ENCODE measurements around the gene CAMTA1.

DNA sequence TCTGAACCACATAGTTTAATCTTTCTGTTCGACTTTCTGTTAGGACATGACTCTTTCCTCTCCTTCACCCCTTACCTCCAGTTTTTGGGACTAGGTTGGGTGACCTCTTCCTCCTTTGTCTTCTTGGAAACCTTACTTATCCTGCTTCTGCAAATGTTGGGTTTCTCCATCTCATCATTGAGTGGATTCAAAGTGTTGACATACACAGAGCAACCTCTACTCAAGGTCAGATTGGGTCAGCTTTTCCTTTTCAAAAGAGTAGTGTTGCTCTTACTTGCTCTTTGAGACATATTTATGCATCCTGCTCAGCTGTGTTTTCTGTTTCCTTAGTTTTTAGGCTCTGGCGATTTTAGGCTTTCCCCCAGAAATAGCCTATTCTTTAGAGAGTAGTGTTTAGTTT lies 3.7 kb downstream of the CAMTA1 start:
- TF ChIP-seq, protein P1, sequence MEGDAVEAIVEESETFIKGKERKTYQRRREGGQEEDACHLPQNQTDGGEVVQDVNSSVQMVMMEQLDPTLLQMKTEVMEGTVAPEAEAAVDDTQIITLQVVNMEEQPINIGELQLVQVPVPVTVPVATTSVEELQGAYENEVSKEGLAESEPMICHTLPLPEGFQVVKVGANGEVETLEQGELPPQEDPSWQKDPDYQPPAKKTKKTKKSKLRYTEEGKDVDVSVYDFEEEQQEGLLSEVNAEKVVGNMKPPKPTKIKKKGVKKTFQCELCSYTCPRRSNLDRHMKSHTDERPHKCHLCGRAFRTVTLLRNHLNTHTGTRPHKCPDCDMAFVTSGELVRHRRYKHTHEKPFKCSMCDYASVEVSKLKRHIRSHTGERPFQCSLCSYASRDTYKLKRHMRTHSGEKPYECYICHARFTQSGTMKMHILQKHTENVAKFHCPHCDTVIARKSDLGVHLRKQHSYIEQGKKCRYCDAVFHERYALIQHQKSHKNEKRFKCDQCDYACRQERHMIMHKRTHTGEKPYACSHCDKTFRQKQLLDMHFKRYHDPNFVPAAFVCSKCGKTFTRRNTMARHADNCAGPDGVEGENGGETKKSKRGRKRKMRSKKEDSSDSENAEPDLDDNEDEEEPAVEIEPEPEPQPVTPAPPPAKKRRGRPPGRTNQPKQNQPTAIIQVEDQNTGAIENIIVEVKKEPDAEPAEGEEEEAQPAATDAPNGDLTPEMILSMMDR (conservative IDR thresholded peaks at IDR 0.05; ENCODE audit: low read depth, low read length) = no peak
- no peak for TF ChIP-seq EZH2 (IDR thresholded peaks at IDR 0.05; ENCODE audit: borderline replicate concordance, low read depth, low read length, poor library complexity, severe bottlenecking)

All from A673 (cell line).